Esophagus muscularis mucosa (tissue), 4 donors: ENCODE measurements around the gene GMFB.

ENCODE experiments used
- CTCF ChIP-seq, 3 experiments: fragments of 200-600 bp in 2 of 3; fragments of 450-650 bp in 1 of 3; sonication (generic) in 2 of 3; IDR thresholded peaks; one replicate each; pipeline ENCODE4 v1.5.1; 2017 to 2019; ENCODE audit warnings: antibody characterized with exemption in 3 of 3, mild to moderate bottlenecking in 2 of 3, moderate library complexity in 1 of 3
- EP300 ChIP-seq: sonication (generic); formaldehyde crosslinking; IDR thresholded peaks from one replicate; pipeline ENCODE4 v1.6.1; 2017; ENCODE audit warnings: antibody characterized with exemption
- POLR2A ChIP-seq: fragments of 450-650 bp; IDR thresholded peaks from one replicate; pipeline ENCODE4 v1.6.1; 2017; ENCODE audit warnings: antibody characterized with exemption, moderate library complexity, mild to moderate bottlenecking, low read depth
- POLR2AphosphoS5 ChIP-seq, 2 donors: sonication (generic); formaldehyde crosslinking; IDR thresholded peaks; one replicate each; pipeline ENCODE4 v1.6.1; 2017; ENCODE audit warnings: antibody characterized with exemption in 2 of 2

DNA sequence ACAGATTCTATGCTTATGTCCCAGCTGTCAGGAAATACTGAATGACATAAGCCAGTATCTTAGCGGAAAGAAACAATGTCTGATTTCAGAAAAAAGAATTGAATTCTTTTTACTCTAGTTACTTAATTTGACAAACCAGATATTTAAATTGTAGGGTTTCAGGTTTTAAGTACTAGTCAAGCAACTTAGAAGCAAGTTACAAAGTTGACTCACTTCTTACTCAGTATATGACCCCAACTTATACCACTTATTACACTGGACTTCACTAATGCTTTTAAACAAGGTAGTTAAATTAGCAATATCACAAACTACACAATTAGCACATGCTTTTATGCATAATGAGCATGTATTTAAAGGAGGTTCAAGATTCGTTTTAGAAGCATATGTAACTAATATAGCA lies 7.1 kb downstream of the GMFB start:
- TF ChIP-seq CTCF (IDR thresholded peaks at IDR 0.05) (no peak), EP300 (no peak), POLR2A (no peak), POLR2AphosphoS5 (IDR thresholded peaks at IDR 0.05) (no peak)
